Stimulated activated naive B cell treated with anti-CD40 and anti-IgM and Interleukin-4, amounts not matched to agents 10 μg/mL and 1 μg/mL and 100 μg/mL, for 72 hours (primary cell): Measurements from ENCODE around the gene PCDHA9.
A peak's percentile ranks its signal among the peaks of the same experiment; 100 is the strongest.
"Not testable (repeated sequence)": the region's sequence is repeated elsewhere in the genome, so short reads cannot be mapped to it uniquely, and the experiment has no call there.

Experiments used
- ATAC-seq, 2 donors: fragments of 150-1000 bp; cut with Tn5 transposase; replicated peaks; 2 replicates each; pipeline ENCODE4 v1.10.0; 2021; ENCODE audit warnings: moderate library complexity in 1 of 2
- DNase-seq: peaks from one replicate; pipeline ENCODE4 v3.0.0; 2021
- H3K27ac Mint-ChIP-seq: one replicate; pipeline ENCODE4 v1.8.0; 2022; ENCODE audit warnings: mild to moderate bottlenecking, mixed read lengths
- H3K27me3 Mint-ChIP-seq, 2 donors: one replicate each; pipeline ENCODE4 v1.8.0; 2022; ENCODE audit warnings: mixed read lengths in 2 of 2
- H3K36me3 Mint-ChIP-seq, 2 donors: one replicate each; pipeline ENCODE4 v1.8.0; 2022; ENCODE audit warnings: mixed read lengths in 2 of 2, mild to moderate bottlenecking in 1 of 2
- H3K4me1 Mint-ChIP-seq, 2 donors: one replicate each; pipeline ENCODE4 v1.8.0; 2022; ENCODE audit warnings: mixed read lengths in 2 of 2, mild to moderate bottlenecking in 1 of 2
- H3K4me3 Mint-ChIP-seq, 2 donors: one replicate each; pipeline ENCODE4 v1.8.0; 2022; ENCODE audit warnings: mild to moderate bottlenecking in 2 of 2, mixed read lengths in 2 of 2, moderate library complexity in 1 of 2
- H3K9me3 Mint-ChIP-seq, 2 donors: one replicate each; pipeline ENCODE4 v1.8.0; 2022; ENCODE audit warnings: mixed read lengths in 2 of 2, mild to moderate bottlenecking in 1 of 2

The PCDHA9 gene

GRCh38 chr5:140823475-140823874 is 24.7 kb upstream of the PCDHA9 start:
- no peaks in the 10 kb centered on the region for H3K4me1 Mint-ChIP-seq
- peaks cover 7 to 11% of the 10 kb centered on the region in 2 donors for H3K9me3 Mint-ChIP-seq
- no peak for DNase-seq
- ATAC-seq, result no peak
- H3K27ac Mint-ChIP-seq, result no peak overlapping the region
- peaks cover 25 to 30% of the 10 kb centered on the region in 2 donors for H3K27me3 Mint-ChIP-seq
- H3K36me3 Mint-ChIP-seq, result peaks cover 2 to 6% of the 10 kb centered on the region in 2 donors
- no peak overlapping the region for H3K4me3 Mint-ChIP-seq

- no peaks in the 10 kb centered on the region for H3K4me1 Mint-ChIP-seq
- peaks cover 2 to 5% of the 10 kb centered on the region in 2 donors for H3K36me3 Mint-ChIP-seq
- DNase-seq (no peak), ATAC-seq (no peak)
- peak within 1 kb of the TSS; percentile 56 for H3K27ac Mint-ChIP-seq
- H3K27me3 Mint-ChIP-seq, result peaks cover 26 to 43% of the 10 kb centered on the region in 2 donors
- H3K9me3 Mint-ChIP-seq, result peaks cover 9% of the 10 kb centered on the region in 2 donors
- no peak within 1 kb of the TSS for H3K4me3 Mint-ChIP-seq
Measured at GRCh38 chr5:140827704-140828361, 20.3 kb upstream of the PCDHA9 start, which contains the start of gene PCDHA6. TSS of gene PCDHA6 (plus strand) at chr5:140827960. CDS start at chr5:140828092, 132 bp downstream.

- H3K27me3 Mint-ChIP-seq, result peaks cover 30 to 46% of the 10 kb centered on the region in 2 donors
- DNase-seq (no peak), ATAC-seq (no peak)
- no peak overlapping the region for H3K4me3 Mint-ChIP-seq
- no peaks in the 10 kb centered on the region for H3K4me1 Mint-ChIP-seq
- peak overlapping the region; percentile 56 for H3K27ac Mint-ChIP-seq
- peaks cover 12% of the 10 kb centered on the region in 2 donors for H3K9me3 Mint-ChIP-seq
- peaks cover 5% of the 10 kb centered on the region in 2 donors for H3K36me3 Mint-ChIP-seq
Measured at GRCh38 chr5:140828362-140828737, 19.8 kb upstream of the PCDHA9 start.

GRCh38 chr5:140829511-140830501 is 18.4 kb upstream of the PCDHA9 start:
- not testable (repeated sequence) for H3K4me1 Mint-ChIP-seq, H3K27ac Mint-ChIP-seq, ATAC-seq, H3K4me3 Mint-ChIP-seq, DNase-seq, H3K36me3 Mint-ChIP-seq
- H3K27me3 Mint-ChIP-seq, result peaks cover 35 to 58% of the 10 kb centered on the region in 2 donors
- H3K9me3 Mint-ChIP-seq, result peaks cover 16 to 17% of the 10 kb centered on the region in 2 donors

- ATAC-seq (no peak), DNase-seq (no peak)
- H3K36me3 Mint-ChIP-seq, result peaks cover 2 to 11% of the 10 kb centered on the region in 2 donors
- peaks cover 16 to 17% of the 10 kb centered on the region in 2 donors for H3K9me3 Mint-ChIP-seq
- no peak within 1 kb of the TSS for H3K4me3 Mint-ChIP-seq
- H3K27ac Mint-ChIP-seq, result peak within 1 kb of the TSS; percentile 73
- H3K4me1 Mint-ChIP-seq, result no peaks in the 10 kb centered on the region
- H3K27me3 Mint-ChIP-seq, result peaks cover 16 to 35% of the 10 kb centered on the region in 2 donors
Measured at GRCh38 chr5:140833993-140834392, 14.2 kb upstream of the PCDHA9 start, which contains the start of gene PCDHA7. TSS of gene PCDHA7 (plus strand) at chr5:140834269. CDS start at chr5:140834384, 115 bp downstream.

GRCh38 chr5:140834439-140835008 is 13.7 kb upstream of the PCDHA9 start:
- not testable (repeated sequence) for ATAC-seq, H3K4me1 Mint-ChIP-seq, DNase-seq, H3K4me3 Mint-ChIP-seq
- Mint-ChIP-seq H3K9me3 (peaks cover 16 to 17% of the 10 kb centered on the region in 2 donors), H3K27me3 (peaks cover 19 to 34% of the 10 kb centered on the region in 2 donors), H3K27ac (peak overlapping the region; percentile 73), H3K36me3 (peaks cover 2 to 11% of the 10 kb centered on the region in 2 donors)

GRCh38 chr5:140835622-140836510 is 12.3 kb upstream of the PCDHA9 start:
- DNase-seq (no peak), ATAC-seq (no peak)
- Mint-ChIP-seq H3K27me3 (peaks cover 27 to 42% of the 10 kb centered on the region in 2 donors), H3K36me3 (peaks cover 2 to 11% of the 10 kb centered on the region in 2 donors), H3K4me3 (no peak overlapping the region), H3K4me1 (no peaks in the 10 kb centered on the region), H3K9me3 (peaks cover 16 to 23% of the 10 kb centered on the region in 2 donors), H3K27ac (peak overlapping the region; percentile 20)

- no peak for ATAC-seq
Measured at GRCh38 chr5:140840978-140841962, 6.9 kb upstream of the PCDHA9 start, which contains the start of gene PCDHA8. TSS of gene PCDHA8 (plus strand) at chr5:140841187. CDS start at chr5:140841322, 135 bp downstream.

GRCh38 chr5:140842798-140843733 is 5.1 kb upstream of the PCDHA9 start:
- peaks cover 26 to 31% of the 10 kb centered on the region in 2 donors for H3K27me3 Mint-ChIP-seq
- ATAC-seq, result no peak

More at GRCh38 chr5:140840978-140841962, 6.9 kb upstream of the PCDHA9 start, which contains the start of gene PCDHA8:
- Mint-ChIP-seq H3K4me3 (no peak within 1 kb of the TSS), H3K9me3 (peaks cover under 1 to 13% of the 10 kb centered on the region in 2 donors), H3K27ac (no peak within 1 kb of the TSS), H3K4me1 (no peaks in the 10 kb centered on the region), H3K36me3 (no peaks in the 10 kb centered on the region), H3K27me3 (peaks cover 15 to 27% of the 10 kb centered on the region in 2 donors)
- no peak for DNase-seq

GRCh38 chr5:140849831-140850634 is 1.9 kb downstream of the PCDHA9 start:
- H3K4me3 Mint-ChIP-seq, H3K9me3 Mint-ChIP-seq, DNase-seq, ATAC-seq, H3K4me1 Mint-ChIP-seq, H3K27ac Mint-ChIP-seq, H3K36me3 Mint-ChIP-seq: not testable (repeated sequence)
- H3K27me3 Mint-ChIP-seq, result peaks cover 14 to 26% of the 10 kb centered on the region in 2 donors

More at GRCh38 chr5:140842798-140843733, 5.1 kb upstream of the PCDHA9 start:
- Mint-ChIP-seq H3K27ac (no peak overlapping the region), H3K36me3 (no peaks in the 10 kb centered on the region), H3K9me3 (peaks cover 5 to 17% of the 10 kb centered on the region in 2 donors), H3K4me1 (no peaks in the 10 kb centered on the region), H3K4me3 (no peak overlapping the region)
- no peak for DNase-seq
